AG20443 (cell line): Measurements from ENCODE around the gene EYS.
"Not testable (repeated sequence)": the region's sequence is repeated elsewhere in the genome, so short reads cannot be mapped to it uniquely, and the experiment has no call there.

Experiments
- DNase-seq: peaks from one replicate; pipeline ENCODE4 v3.0.0; 2012; ENCODE audit warnings: low spot score, mixed read lengths

Gene EYS

GRCh38 chr6:65633501-65633900, 73.5 kb downstream of the EYS start:
- no peak for DNase-seq

- DNase-seq, result no peak
Observed at GRCh38 chr6:65631711-65632110, 75.3 kb downstream of the EYS start.

GRCh38 chr6:65627434-65627999, 79.5 kb downstream of the EYS start:
- not testable (repeated sequence) for DNase-seq

DNA sequence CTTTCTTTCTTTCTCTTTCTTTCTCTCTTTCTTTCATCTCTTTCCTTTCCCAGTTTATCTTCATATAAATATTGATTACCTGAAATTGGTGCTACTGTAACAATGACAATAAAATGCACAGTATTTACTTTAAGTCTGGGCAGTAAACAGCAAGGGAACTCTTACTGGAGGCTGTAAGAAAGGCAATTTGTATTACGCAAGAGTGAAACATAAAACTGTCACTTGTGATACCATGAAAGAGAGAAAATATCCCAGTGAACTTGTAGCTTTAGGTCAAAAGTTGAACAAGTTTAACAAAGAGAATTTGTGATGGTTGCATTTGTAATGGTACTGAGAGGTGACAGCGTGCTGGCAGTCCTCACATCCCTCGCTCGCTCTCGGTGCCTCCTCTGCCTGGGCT, 80.0 kb downstream of the EYS start:
- DNase-seq, result no peak

GRCh38 chr6:65623566-65623965, 83.5 kb downstream of the EYS start:
- DNase-seq, result no peak

DNA sequence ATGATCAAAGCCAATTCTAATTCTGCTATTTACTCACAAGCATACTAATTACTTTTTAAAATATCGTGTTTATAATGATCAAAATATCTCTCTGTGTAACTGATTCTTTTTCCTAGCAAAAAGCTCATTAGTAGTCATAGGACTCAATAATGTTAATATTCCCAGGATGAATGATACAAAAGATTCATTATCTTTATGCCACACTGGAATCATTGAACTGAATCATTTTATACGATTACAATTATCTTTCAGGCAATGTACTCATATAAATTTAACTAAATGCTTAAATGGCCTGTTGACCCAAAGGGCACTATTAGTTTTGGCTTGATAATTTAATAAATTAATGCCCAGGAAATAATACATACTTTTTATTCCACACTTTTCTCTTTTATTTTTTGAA, 96.3 kb downstream of the EYS start:
- DNase-seq, result no peak

DNA sequence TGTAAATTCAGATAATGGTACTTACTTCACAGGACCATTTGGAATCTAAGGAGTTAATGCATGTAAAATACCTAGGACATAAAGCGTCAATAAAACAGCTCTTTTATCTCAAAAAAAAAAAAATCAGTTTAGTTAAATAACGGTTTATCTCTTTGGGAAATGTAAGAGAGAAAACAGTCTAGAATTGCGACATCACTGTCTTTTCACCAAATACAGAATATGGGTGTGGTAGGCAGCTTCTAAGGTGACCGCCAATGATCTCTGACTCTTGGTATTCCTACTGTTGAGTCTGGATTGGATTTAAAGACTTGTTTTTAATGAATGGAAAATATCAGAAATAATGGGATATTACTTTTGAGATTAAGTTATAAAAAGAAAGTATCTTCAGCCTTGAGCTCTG, 111.5 kb downstream of the EYS start:
- no peak for DNase-seq

DNA sequence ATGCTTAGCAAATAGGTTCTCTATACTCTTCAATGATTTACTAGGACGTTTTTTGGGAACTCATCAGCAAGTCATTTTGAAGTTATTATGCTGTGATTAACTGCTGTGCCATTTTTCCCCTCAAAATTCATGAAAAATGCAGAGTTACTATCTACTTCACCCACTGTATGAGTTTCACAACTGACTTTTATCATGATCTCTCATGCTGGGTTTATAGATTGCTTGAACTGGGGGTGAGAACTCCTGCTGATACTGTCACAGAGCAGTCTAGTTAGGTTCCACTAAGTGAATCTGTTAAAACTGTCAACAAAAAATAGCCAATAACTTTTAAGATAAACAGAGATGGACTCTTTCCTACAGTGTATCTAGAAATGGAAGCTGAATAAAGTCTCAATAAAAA, 136.7 kb downstream of the EYS start:
- no peak for DNase-seq

- no peak for DNase-seq
Observed at GRCh38 chr6:65569505-65569904, 137.5 kb downstream of the EYS start.

DNA sequence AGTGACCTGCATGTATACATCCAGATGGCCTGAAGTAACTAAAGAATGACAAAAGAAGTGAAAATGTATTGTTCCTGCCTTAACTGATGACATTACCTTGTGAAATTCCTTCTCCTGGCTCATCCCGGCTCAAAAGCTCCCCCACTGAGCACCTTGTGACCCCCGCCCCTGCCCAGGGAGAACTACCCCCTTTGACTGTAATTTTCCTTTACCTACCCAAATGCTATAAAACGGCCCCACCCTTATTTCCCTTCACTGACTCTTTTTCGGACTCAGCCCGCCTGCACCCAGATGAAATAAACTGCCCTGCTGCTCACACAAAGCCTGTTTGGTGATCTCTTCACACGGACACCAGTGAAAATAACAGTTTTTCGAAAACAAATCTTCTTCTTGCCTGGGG, 138.0 kb downstream of the EYS start:
- DNase-seq, result not testable (repeated sequence)

- DNase-seq, result no peak
Observed at GRCh38 chr6:65566117-65566516, 140.9 kb downstream of the EYS start.

DNA sequence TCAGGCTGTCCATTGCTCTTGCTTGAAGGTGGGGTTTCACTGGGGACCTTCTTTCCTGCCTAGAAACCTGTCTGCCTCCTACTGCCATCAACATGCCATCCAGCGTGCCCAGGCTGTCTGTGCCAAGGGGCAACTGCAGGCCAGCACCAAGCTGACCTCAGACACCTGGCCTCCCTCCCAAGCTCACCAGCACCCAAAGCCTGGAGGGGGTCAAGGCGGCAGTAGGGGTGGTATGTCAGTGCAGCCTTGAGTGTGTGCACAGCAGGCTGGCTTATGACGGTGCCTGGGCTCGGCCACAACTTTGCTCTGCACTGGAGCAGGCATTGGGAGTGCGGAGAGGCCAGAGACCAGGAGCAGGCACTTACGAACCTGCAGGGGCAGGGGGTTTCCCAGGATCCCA, 149.0 kb downstream of the EYS start:
- no peak for DNase-seq

DNA sequence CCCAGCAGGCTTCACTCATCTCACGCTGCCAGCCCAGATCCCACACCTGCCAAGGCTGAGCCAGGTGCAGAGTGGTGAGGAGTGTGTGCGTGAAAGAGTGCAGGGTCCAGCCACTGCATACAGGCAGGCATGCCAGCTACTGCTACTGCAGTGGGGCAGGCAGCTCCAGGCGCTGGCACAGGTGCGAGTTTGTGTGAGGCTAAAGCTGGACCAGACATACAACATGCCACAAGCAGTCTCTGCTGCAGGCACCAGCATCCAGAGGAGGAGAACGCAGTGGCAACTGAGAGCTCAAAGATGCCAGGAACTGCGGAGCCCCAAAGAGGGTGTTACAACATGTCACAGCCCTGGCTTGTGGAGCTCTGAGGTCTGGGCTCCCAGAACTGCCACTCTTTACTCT, 149.8 kb downstream of the EYS start:
- DNase-seq, result no peak

DNA sequence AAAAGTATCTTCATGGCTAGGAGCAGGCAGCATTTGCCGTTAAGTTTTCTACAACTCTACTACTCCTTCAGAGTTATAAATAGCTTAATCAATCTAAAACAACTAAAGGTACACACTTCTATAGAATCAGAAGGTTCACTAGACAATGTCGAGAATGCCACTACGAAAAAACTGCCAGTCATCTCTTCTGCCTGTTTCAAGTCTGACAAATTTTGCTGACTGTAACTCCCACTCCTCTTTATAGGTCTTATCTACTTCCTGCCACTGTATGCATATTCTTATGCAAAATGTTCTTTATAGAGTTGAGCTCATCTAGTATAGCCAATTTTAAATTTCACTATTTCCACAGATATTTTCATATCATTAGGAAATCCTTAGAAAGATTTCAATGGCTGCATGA, 160.1 kb downstream of the EYS start:
- DNase-seq, result no peak

DNA sequence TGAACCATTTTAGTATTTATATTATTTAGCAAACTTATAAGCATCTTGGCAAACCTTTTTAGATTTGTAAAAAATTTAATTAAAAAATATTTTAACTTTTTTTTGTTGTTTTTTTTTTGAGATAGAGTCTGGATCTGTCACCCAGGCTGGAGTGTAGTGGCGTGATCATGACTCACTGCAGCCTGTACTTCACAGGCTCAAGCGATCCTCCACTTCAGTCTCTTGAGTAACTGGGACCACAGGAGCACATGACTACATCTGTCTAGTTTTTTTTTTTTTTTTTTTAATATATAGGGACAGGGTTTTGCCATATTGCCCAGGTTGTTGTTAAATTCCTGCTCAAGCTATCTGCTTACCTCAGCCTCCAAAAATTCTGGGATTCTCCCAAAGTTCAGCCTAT, 161.1 kb downstream of the EYS start:
- no peak for DNase-seq

DNA sequence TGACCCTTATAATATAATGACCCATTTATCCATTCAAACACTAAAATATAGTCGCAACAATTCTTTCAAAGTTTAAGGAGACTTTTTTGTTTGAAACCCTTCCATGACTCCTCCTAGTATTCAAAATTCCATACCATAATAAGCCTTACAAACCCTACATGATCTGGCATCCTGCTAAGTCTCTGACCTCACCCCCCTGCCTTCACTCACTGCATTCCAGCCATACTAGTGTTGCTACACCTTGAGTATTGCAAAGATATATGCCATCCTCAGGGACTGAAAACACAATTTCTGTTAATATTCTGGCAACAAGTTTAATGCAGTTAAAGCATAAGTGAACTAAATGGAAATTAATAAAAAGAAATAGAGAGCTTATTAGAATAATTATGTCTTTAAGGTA, 168.4 kb downstream of the EYS start:
- no peak for DNase-seq

- no peak for DNase-seq
Observed at GRCh38 chr6:65537600-65537999, 169.4 kb downstream of the EYS start.

GRCh38 chr6:65531533-65531932, 175.5 kb downstream of the EYS start:
- no peak for DNase-seq

DNA sequence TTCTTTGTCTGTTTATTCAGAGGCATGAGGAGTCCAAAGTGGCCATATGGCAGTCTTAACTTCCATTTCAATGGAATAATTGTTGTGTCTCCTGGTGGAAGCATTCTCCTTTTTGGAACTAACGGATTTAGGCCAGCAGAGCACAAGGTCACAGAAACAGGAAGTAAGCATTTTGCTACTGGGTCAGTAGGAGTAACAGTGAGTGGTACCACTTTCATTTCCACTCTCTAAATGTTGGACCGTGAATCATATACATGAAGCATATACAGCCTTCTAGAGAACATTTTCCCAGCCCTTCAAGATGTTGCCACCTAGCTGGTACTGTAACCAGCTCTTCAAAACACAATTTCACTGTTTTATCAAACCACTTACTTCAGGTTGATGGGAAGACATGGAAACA, 182.8 kb downstream of the EYS start:
- DNase-seq, result no peak

DNA sequence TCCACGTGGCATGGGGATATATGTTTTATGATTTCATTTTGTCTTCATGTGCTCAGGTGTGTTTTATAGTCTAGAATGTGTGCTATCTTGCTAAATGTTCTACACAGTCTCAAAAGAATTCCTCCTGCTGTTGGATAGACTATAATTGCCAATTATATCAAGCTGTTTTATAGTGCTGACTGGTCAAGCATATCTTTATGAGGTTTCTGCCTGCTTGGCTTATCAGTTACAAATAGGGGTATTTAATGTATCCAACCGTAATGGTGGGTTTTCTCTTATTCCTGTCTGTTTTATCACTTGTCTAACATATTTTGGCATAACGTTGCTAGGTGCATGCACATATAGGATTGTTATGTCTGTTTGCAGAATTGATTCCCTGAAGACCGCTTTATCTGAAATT, 201.3 kb downstream of the EYS start:
- no peak for DNase-seq

DNA sequence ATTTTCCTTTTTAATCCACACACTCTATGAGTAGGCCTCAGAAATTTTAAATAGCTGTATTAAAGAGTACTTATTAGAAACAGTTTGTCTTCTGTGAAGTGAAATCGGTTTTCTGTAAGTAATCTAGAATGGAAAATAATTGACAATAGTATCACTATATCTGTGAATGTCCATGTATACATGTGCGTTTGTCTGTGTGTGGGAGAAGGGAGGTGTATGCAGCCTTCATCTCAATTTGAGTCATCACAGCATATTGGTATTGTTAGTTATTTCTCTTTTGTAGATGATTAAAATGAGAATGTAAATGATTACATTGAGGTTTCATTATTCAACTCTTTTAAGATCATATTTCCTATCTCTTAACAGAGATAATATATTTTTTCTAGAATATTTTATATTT, 206.0 kb downstream of the EYS start:
- no peak for DNase-seq

DNA sequence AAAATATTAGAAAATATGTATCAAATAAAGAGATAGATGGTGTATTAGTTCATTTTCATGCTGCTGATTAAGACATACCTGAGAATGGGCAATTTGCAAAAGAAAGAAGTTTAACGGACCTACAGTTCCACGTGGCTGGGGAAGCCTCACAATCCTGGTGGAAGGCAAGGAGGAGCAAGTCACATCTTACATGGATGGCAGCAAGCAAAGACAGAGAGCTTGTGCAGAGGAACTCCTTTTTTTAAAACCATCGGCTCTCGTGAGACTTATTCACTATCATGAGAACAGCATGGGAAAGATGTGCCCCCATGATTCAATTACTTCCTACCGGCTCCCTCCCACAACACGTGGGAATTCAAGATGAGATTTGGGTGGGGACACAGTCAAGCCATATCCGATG, 223.4 kb downstream of the EYS start:
- not testable (repeated sequence) for DNase-seq

DNA sequence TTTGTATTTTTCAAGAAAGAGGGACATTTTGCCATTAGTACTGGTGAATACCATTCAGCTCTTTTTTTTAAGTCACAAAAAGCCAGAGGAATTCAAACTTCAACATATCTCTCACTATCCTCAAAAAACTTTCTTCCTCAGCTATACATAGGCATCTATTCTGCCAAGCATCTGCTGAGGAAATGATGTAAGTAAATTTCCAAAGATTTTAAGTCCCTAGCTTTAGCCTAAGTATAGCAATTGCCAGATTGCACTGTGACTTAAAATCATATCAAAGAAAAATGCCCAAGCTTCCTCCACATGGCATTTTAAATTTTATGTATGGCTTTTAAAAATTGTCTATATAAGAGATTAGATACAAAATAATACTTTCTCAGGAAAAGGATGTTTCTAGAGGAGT, 237.4 kb downstream of the EYS start:
- no peak for DNase-seq

- DNase-seq, result no peak
Observed at GRCh38 chr6:65468307-65468706, 238.7 kb downstream of the EYS start.

- no peak for DNase-seq
Observed at GRCh38 chr6:65461121-65461520, 245.9 kb downstream of the EYS start.
